Measurements from ENCODE around the gene TESK2. TPM values are rescaled to one million over a fixed set of nuclear protein-coding genes. Genes with fewer than 3 reads are reported as not detected.
A peak's percentile ranks its signal among the peaks of the same experiment; 100 is the strongest.

Gene TESK2
- total and polyA plus RNA-seq, 2 donors from 2014 or later: 1.6 to 2.7 TPM

DNA sequence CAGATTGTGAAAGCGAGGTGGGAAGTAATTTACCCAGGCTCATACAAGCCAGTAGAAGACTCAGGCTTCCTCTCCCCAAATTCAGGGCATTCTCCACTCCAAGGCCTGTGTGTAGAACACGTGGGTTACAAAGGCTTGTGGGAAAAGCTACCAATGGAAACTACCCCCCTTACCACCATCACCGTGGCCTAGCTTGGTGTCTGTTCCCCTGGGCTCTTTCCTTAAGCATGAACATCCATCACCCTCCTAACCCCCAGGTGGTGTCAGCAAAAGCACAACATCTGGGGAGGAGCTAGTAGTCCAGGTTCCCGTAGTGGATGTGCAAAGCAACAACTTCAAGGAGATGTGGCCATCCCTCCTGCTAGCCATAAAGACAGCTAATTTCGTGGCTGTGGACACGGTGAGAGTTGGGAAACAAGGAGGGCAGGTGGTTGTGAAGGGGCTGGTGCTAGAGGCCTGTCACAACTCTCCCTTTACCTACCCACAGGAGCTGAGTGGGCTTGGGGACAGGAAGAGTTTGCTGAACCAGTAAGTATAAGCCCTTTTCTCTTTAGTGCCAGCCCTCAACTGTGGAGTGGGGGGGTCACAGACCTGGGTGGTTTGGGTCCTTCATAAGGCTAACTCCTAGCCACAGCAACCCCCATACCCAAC is 150.0 kb downstream of the TESK2 start:
- Histone ChIP-seq H3K27ac (ENCODE audit: low read depth in 2 of 2, low read length in 2 of 2) (peak overlapping the region in 1 of 2 donors; percentile 98), H3K4me1 (ENCODE audit: control insufficient read depth in 2 of 3, insufficient read depth in 2 of 3, low read depth in 1 of 3, low read length in 3 of 3) (peaks cover 0 to 15% (median 10%) of the 10 kb centered on the region in 3 donors)
- FAIRE-seq: no peak

DNA sequence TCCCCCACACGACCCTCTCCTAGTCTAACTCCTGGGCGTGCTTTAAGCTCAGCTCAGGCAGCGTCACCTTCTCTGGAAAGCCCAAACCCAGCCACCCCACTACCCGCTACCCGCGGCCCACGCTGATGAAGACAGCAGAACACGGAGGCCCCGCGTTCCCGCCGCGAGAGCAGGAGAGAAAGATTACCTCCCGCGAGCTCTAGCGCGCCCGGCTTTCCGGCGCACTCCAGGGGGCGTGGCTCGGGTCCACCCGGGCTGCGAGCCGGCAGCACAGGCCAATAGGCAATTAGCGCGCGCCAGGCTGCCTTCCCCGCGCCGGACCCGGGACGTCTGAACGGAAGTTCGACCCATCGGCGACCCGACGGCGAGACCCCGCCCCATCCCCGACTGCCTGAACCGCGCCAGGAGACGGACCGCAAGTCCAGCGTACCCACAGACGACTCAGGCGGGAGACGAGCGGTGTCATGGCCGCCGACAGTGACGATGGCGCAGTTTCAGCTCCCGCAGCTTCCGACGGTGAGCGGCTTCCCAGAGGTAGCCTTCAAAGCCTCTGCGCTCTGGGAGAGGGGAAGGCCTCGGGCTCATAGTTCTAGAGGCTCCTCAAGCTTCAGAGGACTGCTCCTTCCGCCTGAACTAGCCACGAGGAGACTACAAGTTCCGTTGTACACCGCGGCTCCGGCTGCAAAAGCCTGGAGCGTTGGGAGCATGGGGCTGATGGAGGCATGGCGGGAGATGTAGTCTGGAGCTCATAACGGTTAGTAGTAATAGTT is 151.0 kb downstream of the TESK2 start, which contains the start of the genes MUTYH and TOE1:
TSS of gene MUTYH (minus strand) at position 652 of the 770 bp plus-strand sequence. CDS start 5,935 bp downstream, outside the sequence.
TSS of gene TOE1 (plus strand) at position 382 of the 770 bp plus-strand sequence. CDS start at position 465, 83 bp downstream.
- DNase-seq (peak; percentile 95 to 98 (median 96)), FAIRE-seq (no peak)
- Histone ChIP-seq H3K9me3 (ENCODE audit: control insufficient read depth in 2 of 3, insufficient read depth in 1 of 3, low read length in 3 of 3) (no peaks in the 10 kb centered on the region), H3K4me1 (ENCODE audit: control insufficient read depth in 2 of 3, insufficient read depth in 2 of 3, low read depth in 1 of 3, low read length in 3 of 3) (peaks cover 0 to 17% (median 10%) of the 10 kb centered on the region in 3 donors), H3K4me3 (ENCODE audit: low read length in 3 of 3) (peak within 1 kb of the TSS; percentile 92 to 99 (median 95)), H3K27me3 (ENCODE audit: control insufficient read depth, insufficient read depth, low read length) (no peaks in the 10 kb centered on the region), H3K36me3 (ENCODE audit: control insufficient read depth in 2 of 3, insufficient read depth in 3 of 3, low read length in 3 of 3) (peaks cover 0 to 30% (median 19%) of the 10 kb centered on the region in 3 donors), H3K9ac (ENCODE audit: low read length in 3 of 3) (peak within 1 kb of the TSS; percentile 74 to 95 (median 91)), H3K27ac (ENCODE audit: low read depth in 2 of 2, low read length in 2 of 2) (peak within 1 kb of the TSS; percentile 98)
- intact Hi-C loops (cut with DNase I): no loop called here
- peak; percentile 11 for TF ChIP-seq CTCF (IDR thresholded peaks at IDR 0.05; ENCODE audit: borderline replicate concordance, extremely low read depth, insufficient read depth)

More for the DNA sequence above, 150.0 kb downstream of the TESK2 start:
- H3K4me3 ChIP-seq (ENCODE audit: low read length in 3 of 3): peak overlapping the region; percentile 92 to 99 (median 95)
- DNase-seq: peak in 2 of 5 donors; percentile 42 to 54
- TF ChIP-seq CTCF (IDR thresholded peaks at IDR 0.05; ENCODE audit: borderline replicate concordance, extremely low read depth, insufficient read depth): no peak
- peak overlapping the region; percentile 72 to 95 (median 91) for H3K9ac ChIP-seq (ENCODE audit: low read length in 3 of 3)
- intact Hi-C loops (cut with DNase I): no loop called here
- H3K27me3 ChIP-seq (ENCODE audit: control insufficient read depth, insufficient read depth, low read length): no peaks in the 10 kb centered on the region
- H3K36me3 ChIP-seq (ENCODE audit: control insufficient read depth in 2 of 3, insufficient read depth in 3 of 3, low read length in 3 of 3): peaks cover 0 to 30% (median 19%) of the 10 kb centered on the region in 3 donors
- no peaks in the 10 kb centered on the region for H3K9me3 ChIP-seq (ENCODE audit: control insufficient read depth in 2 of 3, insufficient read depth in 1 of 3, low read length in 3 of 3)

DNA sequence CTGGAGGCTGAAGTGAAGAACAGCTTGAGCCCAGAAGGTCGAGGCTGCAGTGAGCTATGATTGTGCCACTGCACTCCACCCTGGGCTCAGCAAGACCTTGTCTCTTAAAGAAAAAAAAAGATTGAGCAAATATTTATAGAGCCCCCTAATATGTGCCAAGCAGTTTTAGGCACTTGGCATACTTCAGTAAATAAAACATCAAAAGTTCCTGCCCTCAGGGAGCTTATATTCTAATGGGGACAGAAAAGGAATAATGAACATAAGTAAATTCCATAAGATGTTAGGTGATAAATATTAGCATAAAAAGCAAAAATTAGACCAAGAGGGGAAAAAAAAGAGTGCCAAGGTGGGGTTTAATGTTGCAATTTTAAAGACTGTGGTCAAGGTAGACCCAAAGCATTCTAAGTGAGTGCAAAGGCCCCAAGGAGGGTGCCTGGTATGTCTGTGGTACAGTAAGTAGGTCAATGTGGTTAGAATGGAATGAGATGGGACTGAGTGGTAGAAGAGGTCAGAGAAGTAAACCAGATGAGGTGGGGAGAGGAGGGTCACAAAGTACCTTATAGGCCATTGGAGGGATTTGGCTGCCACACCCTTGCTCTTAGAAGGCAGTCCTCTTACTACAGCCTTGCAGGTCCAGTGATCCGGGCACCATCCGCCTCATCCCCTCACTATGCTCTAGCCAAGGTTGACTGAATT is 153.2 kb downstream of the TESK2 start:
- peaks cover 1 to 24% (median 11%) of the 10 kb centered on the region in 3 donors for H3K36me3 ChIP-seq (ENCODE audit: control insufficient read depth in 2 of 3, insufficient read depth in 3 of 3, low read length in 3 of 3)
- H3K27me3 ChIP-seq (ENCODE audit: control insufficient read depth, insufficient read depth, low read length): no peaks in the 10 kb centered on the region
- no peak for FAIRE-seq
- no peak overlapping the region for H3K4me3 ChIP-seq (ENCODE audit: low read length in 3 of 3)
- H3K9me3 ChIP-seq (ENCODE audit: control insufficient read depth in 2 of 3, insufficient read depth in 1 of 3, low read length in 3 of 3): no peaks in the 10 kb centered on the region
- H3K4me1 ChIP-seq (ENCODE audit: control insufficient read depth in 2 of 3, insufficient read depth in 2 of 3, low read depth in 1 of 3, low read length in 3 of 3): peaks cover 0 to 17% (median 10%) of the 10 kb centered on the region in 3 donors
- H3K9ac ChIP-seq (ENCODE audit: low read length in 3 of 3): no peak overlapping the region
- intact Hi-C loops (cut with DNase I): no loop called here
- no peak for TF ChIP-seq CTCF (IDR thresholded peaks at IDR 0.05; ENCODE audit: borderline replicate concordance, extremely low read depth, insufficient read depth)
- no peak overlapping the region for H3K27ac ChIP-seq (ENCODE audit: low read depth in 2 of 2, low read length in 2 of 2)
- DNase-seq: no peak
